Natural killer cell treated with Interleukin-12 subunit alpha and Interleukin-12 subunit beta and Interleukin-15 and Interleukin-18, amount 100 ng/mL, for 72 hours (primary cell): Measurements from ENCODE around the gene HK2. TPM values are rescaled to one million over a fixed set of nuclear protein-coding genes. Genes with fewer than 3 reads are reported as not detected.
A peak's percentile ranks its signal among the peaks of the same experiment; 100 is the strongest.

Source experiments
- ATAC-seq, 2 donors: fragments of 150-1000 bp; cut with Tn5 transposase in 1 of 2; sonication (Bioruptor Pico), chemical (Tn5 transposase) in 1 of 2; 2 replicates each; pipeline ENCODE4 v1.10.0; 2021
- DNase-seq: peaks from one replicate; pipeline ENCODE4 v3.0.0; 2022; ENCODE audit warnings: low spot score
- H3K27ac Mint-ChIP-seq, 2 donors: 1 replicate in 1 of 2; 2 replicates in 1 of 2; pipeline ENCODE4 v1.8.0; 2022; ENCODE audit warnings: mixed read lengths in 2 of 2, mild to moderate bottlenecking in 1 of 2, moderate library complexity in 1 of 2
- H3K27me3 Mint-ChIP-seq, 2 donors: 1 replicate in 1 of 2; 2 replicates in 1 of 2; pipeline ENCODE4 v1.8.0; 2022; ENCODE audit warnings: mixed read lengths in 2 of 2
- H3K36me3 Mint-ChIP-seq: one replicate; pipeline ENCODE4 v1.8.0; 2022; ENCODE audit warnings: mixed read lengths
- H3K4me1 Mint-ChIP-seq, 2 donors: 1 replicate in 1 of 2; 2 replicates in 1 of 2; pipeline ENCODE4 v1.8.0; 2022; ENCODE audit warnings: low read depth in 2 of 2, mixed read lengths in 2 of 2, mild to moderate bottlenecking in 1 of 2
- H3K4me3 Mint-ChIP-seq: one replicate; pipeline ENCODE4 v1.8.0; 2022; ENCODE audit warnings: mixed read lengths
- H3K9me3 Mint-ChIP-seq: 2 replicates; pipeline ENCODE4 v1.8.0; 2022; ENCODE audit warnings: mixed read lengths
- total RNA-seq, 2 donors: library from RNA; stranded (reverse); gene quantifications; one replicate each; pipeline ENCODE4 v1.2.3, GENCODE V29; 2022

The HK2 gene
- total RNA-seq, 2 donors from 2014 or later, result 71.3 to 78.1 TPM

GRCh38 chr2:74917702-74918619 lies 84.0 kb downstream of the HK2 start:
- H3K4me3 Mint-ChIP-seq, result no peak overlapping the region
- DNase-seq, result no peak
- peaks cover 45 to 57% of the 10 kb centered on the region in 2 donors for H3K27me3 Mint-ChIP-seq
- ATAC-seq, result no peak
- no peak overlapping the region for H3K27ac Mint-ChIP-seq
- peaks cover 34 to 35% of the 10 kb centered on the region in 2 donors for H3K4me1 Mint-ChIP-seq
- H3K9me3 Mint-ChIP-seq, result no peaks in the 10 kb centered on the region
- H3K36me3 Mint-ChIP-seq, result no peaks in the 10 kb centered on the region

- H3K4me1 Mint-ChIP-seq, result peaks cover 24% of the 10 kb centered on the region in 2 donors
- H3K27me3 Mint-ChIP-seq, result peaks cover 31 to 39% of the 10 kb centered on the region in 2 donors
- DNase-seq, result peak; percentile 77
- no peaks in the 10 kb centered on the region for H3K9me3 Mint-ChIP-seq
- H3K36me3 Mint-ChIP-seq, result no peaks in the 10 kb centered on the region
- H3K27ac Mint-ChIP-seq, result no peak overlapping the region
- no peak overlapping the region for H3K4me3 Mint-ChIP-seq
- ATAC-seq, result peak; percentile 48 to 62
Measured at GRCh38 chr2:74919827-74920226, 85.9 kb downstream of the HK2 start.

- no peak for ATAC-seq
Measured at GRCh38 chr2:74921236-74921736, 87.4 kb downstream of the HK2 start.

GRCh38 chr2:74922592-74923227 lies 88.8 kb downstream of the HK2 start:
- H3K4me1 Mint-ChIP-seq, result peaks cover 4 to 6% of the 10 kb centered on the region in 2 donors
- no peak overlapping the region for H3K27ac Mint-ChIP-seq
- H3K4me3 Mint-ChIP-seq, result no peak overlapping the region
- ATAC-seq, result no peak
- no peaks in the 10 kb centered on the region for H3K36me3 Mint-ChIP-seq
- no peak for DNase-seq
- peaks cover 20% of the 10 kb centered on the region in 2 donors for H3K27me3 Mint-ChIP-seq
- no peaks in the 10 kb centered on the region for H3K9me3 Mint-ChIP-seq

More at GRCh38 chr2:74921236-74921736, 87.4 kb downstream of the HK2 start:
- peaks cover 10 to 11% of the 10 kb centered on the region in 2 donors for H3K4me1 Mint-ChIP-seq
- no peaks in the 10 kb centered on the region for H3K36me3 Mint-ChIP-seq
- no peak overlapping the region for H3K4me3 Mint-ChIP-seq
- DNase-seq, result no peak
- no peaks in the 10 kb centered on the region for H3K9me3 Mint-ChIP-seq
- peaks cover 27 to 32% of the 10 kb centered on the region in 2 donors for H3K27me3 Mint-ChIP-seq
- H3K27ac Mint-ChIP-seq, result no peak overlapping the region

GRCh38 chr2:74924463-74925265 lies 90.7 kb downstream of the HK2 start:
- no peak overlapping the region for H3K4me3 Mint-ChIP-seq
- ATAC-seq (no peak), DNase-seq (no peak)
- peaks cover 1 to 17% of the 10 kb centered on the region in 2 donors for H3K27me3 Mint-ChIP-seq
- H3K4me1 Mint-ChIP-seq, result peaks cover under 1% of the 10 kb centered on the region in 2 donors
- no peaks in the 10 kb centered on the region for H3K9me3 Mint-ChIP-seq
- no peak overlapping the region for H3K27ac Mint-ChIP-seq
- peaks cover 9% of the 10 kb centered on the region for H3K36me3 Mint-ChIP-seq

- no peak overlapping the region for H3K4me3 Mint-ChIP-seq
- DNase-seq (no peak), ATAC-seq (no peak)
- H3K27me3 Mint-ChIP-seq, result peaks cover 0 to 17% of the 10 kb centered on the region in 2 donors
- no peak overlapping the region for H3K27ac Mint-ChIP-seq
- peaks cover 10% of the 10 kb centered on the region for H3K36me3 Mint-ChIP-seq
- no peaks in the 10 kb centered on the region for H3K4me1 Mint-ChIP-seq
- H3K9me3 Mint-ChIP-seq, result no peaks in the 10 kb centered on the region
Measured at GRCh38 chr2:74925361-74925786, 91.4 kb downstream of the HK2 start.

GRCh38 chr2:74927621-74928020 lies 93.7 kb downstream of the HK2 start:
- Mint-ChIP-seq H3K36me3 (peaks cover 10% of the 10 kb centered on the region), H3K4me1 (no peaks in the 10 kb centered on the region), H3K4me3 (no peak overlapping the region), H3K27me3 (peaks cover 0 to 22% of the 10 kb centered on the region in 2 donors), H3K27ac (no peak overlapping the region), H3K9me3 (no peaks in the 10 kb centered on the region)
- ATAC-seq, result no peak
- no peak for DNase-seq

- Mint-ChIP-seq H3K36me3 (peaks cover 10% of the 10 kb centered on the region), H3K4me1 (no peaks in the 10 kb centered on the region), H3K4me3 (no peak overlapping the region), H3K9me3 (no peaks in the 10 kb centered on the region), H3K27ac (no peak overlapping the region), H3K27me3 (peaks cover 0 to 32% of the 10 kb centered on the region in 2 donors)
- ATAC-seq (no peak), DNase-seq (no peak)
Measured at GRCh38 chr2:74930811-74931486, 97.0 kb downstream of the HK2 start.

- H3K27me3 Mint-ChIP-seq, result peaks cover 0 to 39% of the 10 kb centered on the region in 2 donors
Measured at GRCh38 chr2:74931940-74932339, 98.0 kb downstream of the HK2 start.

GRCh38 chr2:74935975-74936391 lies 102.1 kb downstream of the HK2 start:
- Mint-ChIP-seq H3K27me3 (peaks cover 0 to 39% of the 10 kb centered on the region in 2 donors), H3K9me3 (no peaks in the 10 kb centered on the region), H3K4me1 (peaks cover 0 to 5% of the 10 kb centered on the region in 2 donors), H3K27ac (no peak overlapping the region), H3K36me3 (no peaks in the 10 kb centered on the region), H3K4me3 (no peak overlapping the region)
- no peak for ATAC-seq
- DNase-seq, result no peak

More at GRCh38 chr2:74931940-74932339, 98.0 kb downstream of the HK2 start:
- H3K4me3 Mint-ChIP-seq, result no peak overlapping the region
- H3K9me3 Mint-ChIP-seq, result no peaks in the 10 kb centered on the region
- DNase-seq, result no peak
- H3K4me1 Mint-ChIP-seq, result no peaks in the 10 kb centered on the region
- peaks cover 10% of the 10 kb centered on the region for H3K36me3 Mint-ChIP-seq
- no peak for ATAC-seq
- H3K27ac Mint-ChIP-seq, result no peak overlapping the region

GRCh38 chr2:74937221-74937880 lies 103.4 kb downstream of the HK2 start:
- DNase-seq, result no peak
- Mint-ChIP-seq H3K27ac (no peak overlapping the region), H3K4me1 (peaks cover 0 to 5% of the 10 kb centered on the region in 2 donors), H3K36me3 (no peaks in the 10 kb centered on the region), H3K9me3 (no peaks in the 10 kb centered on the region), H3K4me3 (no peak overlapping the region), H3K27me3 (peaks cover 0 to 33% of the 10 kb centered on the region in 2 donors)
- ATAC-seq, result no peak

- no peak for ATAC-seq
- no peak overlapping the region for H3K4me3 Mint-ChIP-seq
- H3K9me3 Mint-ChIP-seq, result no peaks in the 10 kb centered on the region
- peaks cover 0 to 32% of the 10 kb centered on the region in 2 donors for H3K27me3 Mint-ChIP-seq
- peaks cover 0 to 5% of the 10 kb centered on the region in 2 donors for H3K4me1 Mint-ChIP-seq
- no peak for DNase-seq
- H3K36me3 Mint-ChIP-seq, result no peaks in the 10 kb centered on the region
- no peak overlapping the region for H3K27ac Mint-ChIP-seq
Measured at GRCh38 chr2:74938264-74938663, 104.3 kb downstream of the HK2 start.
